Peyer's patch (tissue), 4 donors: ENCODE results near the gene PXN. TPM values are rescaled to one million over a fixed set of nuclear protein-coding genes. Genes with fewer than 3 reads are reported as not detected.

Experiments
- DNase-seq, 3 donors: peaks; one replicate each; pipeline ENCODE4 v3.0.0-alpha.2; 2017 to 2019
- H3K27ac ChIP-seq, 4 donors: fragments of 200-600 bp; sonication (generic); one replicate each; pipeline ENCODE4 v1.5.1; 2016 to 2019
- H3K27me3 ChIP-seq, 2 donors: fragments of 200-600 bp; sonication (generic); one replicate each; pipeline ENCODE4 v1.5.1; 2019
- H3K36me3 ChIP-seq, 3 donors: fragments of 200-600 bp; sonication (generic); one replicate each; pipeline ENCODE4 v1.5.1; 2016 to 2019
- H3K4me1 ChIP-seq, 4 donors: fragments of 200-600 bp; sonication (generic); one replicate each; pipeline ENCODE4 v1.5.1; 2016 to 2019
- H3K4me3 ChIP-seq, 4 donors: fragments of 200-600 bp; sonication (generic); 1 replicate in 3 of 4; 2 replicates in 1 of 4; pipeline ENCODE4 v1.5.1; 2016 to 2019; ENCODE audit warnings: mild to moderate bottlenecking in 1 of 4
- H3K9me3 ChIP-seq, 4 donors: fragments of 200-600 bp; sonication (generic); one replicate each; pipeline ENCODE4 v1.5.1; 2016 to 2019; ENCODE audit warnings: mild to moderate bottlenecking in 1 of 4
- CTCF ChIP-seq, 6 experiments: fragments of 450-650 bp in 4 of 6; fragments of 200-600 bp in 2 of 6; sonication (generic) in 1 of 6; IDR thresholded peaks; one replicate each; pipeline ENCODE4 v1.5.1; 2017 to 2019; ENCODE audit warnings: antibody characterized with exemption in 6 of 6, mild to moderate bottlenecking in 3 of 6, moderate library complexity in 1 of 6
- POLR2A ChIP-seq, 2 donors: fragments of 450-650 bp; IDR thresholded peaks; one replicate each; pipeline ENCODE4 v1.5.1; 2017; ENCODE audit warnings: antibody characterized with exemption in 2 of 2, mild to moderate bottlenecking in 2 of 2, moderate library complexity in 2 of 2
- total RNA-seq, 4 donors: library from RNA; depleted of rRNA; stranded (reverse); fragments of >200 nt; gene quantifications; one replicate each; pipeline ENCODE4 v1.1.0, GENCODE V29; 2016

Gene PXN
- total RNA-seq, 4 donors from 2014 or later, result 138 to 204 (median 177) TPM

GRCh38 chr12:120261951-120262851, 3.3 kb downstream of the PXN start:
- peak overlapping the region in 2 of 4 donors; percentile 98 to 100 for H3K4me3 ChIP-seq
- H3K36me3 ChIP-seq, result no peaks in the 10 kb centered on the region
- H3K27me3 ChIP-seq, result no peaks in the 10 kb centered on the region
- TF ChIP-seq CTCF (IDR thresholded peaks at IDR 0.05) (no peak), POLR2A (IDR thresholded peaks at IDR 0.05) (no peak)
- H3K27ac ChIP-seq, result peak overlapping the region; percentile 56 to 96 (median 89)
- peak; percentile 26 to 80 (median 67) for DNase-seq
- H3K4me1 ChIP-seq, result peaks cover 0 to 68% (median 3%) of the 10 kb centered on the region in 4 donors
- no peaks in the 10 kb centered on the region for H3K9me3 ChIP-seq

- H3K9me3 ChIP-seq, result no peaks in the 10 kb centered on the region
- H3K27ac ChIP-seq, result no peak overlapping the region
- no peaks in the 10 kb centered on the region for H3K27me3 ChIP-seq
- H3K36me3 ChIP-seq, result no peaks in the 10 kb centered on the region
- peaks cover 0 to 69% (median 3%) of the 10 kb centered on the region in 4 donors for H3K4me1 ChIP-seq
- DNase-seq, result no peak
- TF ChIP-seq CTCF (IDR thresholded peaks at IDR 0.05) (no peak), POLR2A (IDR thresholded peaks at IDR 0.05) (no peak)
- H3K4me3 ChIP-seq, result no peak overlapping the region
These were observed 4.9 kb downstream of the PXN start for GRCh38 chr12:120260607-120261006.

GRCh38 chr12:120259418-120260202, 5.9 kb downstream of the PXN start:
- peaks cover 0 to 9% (median 0%) of the 10 kb centered on the region in 3 donors for H3K36me3 ChIP-seq
- peaks cover 0 to 68% (median 0%) of the 10 kb centered on the region in 4 donors for H3K4me1 ChIP-seq
- no peak for TF ChIP-seq CTCF (IDR thresholded peaks at IDR 0.05)
- no peak for TF ChIP-seq POLR2A (IDR thresholded peaks at IDR 0.05)
- peak overlapping the region in 1 of 4 donors; percentile 1 for H3K27ac ChIP-seq
- no peaks in the 10 kb centered on the region for H3K9me3 ChIP-seq
- no peak overlapping the region for H3K4me3 ChIP-seq
- no peaks in the 10 kb centered on the region for H3K27me3 ChIP-seq
- no peak for DNase-seq

- DNase-seq, result no peak
- Histone ChIP-seq H3K4me3 (no peak overlapping the region), H3K9me3 (no peaks in the 10 kb centered on the region), H3K27me3 (no peaks in the 10 kb centered on the region), H3K36me3 (peaks cover 0 to 13% (median 0%) of the 10 kb centered on the region in 3 donors), H3K27ac (peak overlapping the region in 1 of 4 donors; percentile 22), H3K4me1 (peaks cover 0 to 57% (median 2%) of the 10 kb centered on the region in 4 donors)
- TF ChIP-seq CTCF (IDR thresholded peaks at IDR 0.05) (no peak), POLR2A (IDR thresholded peaks at IDR 0.05) (no peak)
These were observed 7.1 kb downstream of the PXN start for GRCh38 chr12:120258323-120258896.

GRCh38 chr12:120257041-120257821, 8.3 kb downstream of the PXN start:
- no peaks in the 10 kb centered on the region for H3K27me3 ChIP-seq
- TF ChIP-seq POLR2A (IDR thresholded peaks at IDR 0.05), result no peak
- no peaks in the 10 kb centered on the region for H3K9me3 ChIP-seq
- H3K27ac ChIP-seq, result peak overlapping the region; percentile 45 to 75 (median 63)
- peaks cover 0 to 50% (median 8%) of the 10 kb centered on the region in 4 donors for H3K4me1 ChIP-seq
- no peak for DNase-seq
- peaks cover 0 to 13% (median 0%) of the 10 kb centered on the region in 3 donors for H3K36me3 ChIP-seq
- no peak overlapping the region for H3K4me3 ChIP-seq
